Measurements from ENCODE around the gene FKBP11. TPM values are rescaled to one million over a fixed set of nuclear protein-coding genes. Genes with fewer than 3 reads are reported as not detected.
"Not testable (repeated sequence)": the region's sequence is repeated elsewhere in the genome, so short reads cannot be mapped to it uniquely, and the experiment has no call there.

Gene FKBP11
- total and polyA plus RNA-seq, 2 of the 13 experiments (the other 11 are each of a cell fraction or from before 2014, with no cell fraction given), result 15.5 to 19.4 TPM

DNA sequence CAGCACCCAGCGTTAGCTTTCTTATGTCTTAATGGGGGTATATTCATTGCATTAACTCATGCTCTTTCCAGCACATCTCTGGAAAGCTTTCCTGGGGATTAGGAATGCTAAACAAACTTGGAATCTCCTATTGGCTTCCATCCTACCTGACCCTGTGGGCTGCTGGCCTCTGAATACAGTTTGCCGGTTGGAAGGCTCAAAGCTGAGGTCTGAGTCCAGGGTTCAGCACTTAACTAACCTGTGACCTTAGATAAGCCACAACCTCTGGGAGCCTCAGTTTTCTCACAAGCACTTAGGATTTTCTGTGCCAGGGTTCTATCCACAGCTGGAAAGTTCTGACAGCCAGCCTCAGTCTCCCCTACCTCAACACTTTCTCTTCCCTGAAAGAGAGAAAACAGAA, 46.7 kb downstream of the FKBP11 start (continued):
- TF ChIP-seq MTA1 (CRISPR knock-in tag; IDR thresholded peaks at IDR 0.05; ENCODE audit: borderline replicate concordance) (no peak), RARA (CRISPR knock-in tag; IDR thresholded peaks at IDR 0.05) (peak; percentile 45), NR2C2 (CRISPR knock-in tag; IDR thresholded peaks at IDR 0.05; ENCODE audit: borderline replicate concordance) (peak; percentile 61; the same call in 1 of the 2 replicates), NCOA2 (CRISPR knock-in tag; IDR thresholded peaks at IDR 0.05) (no peak), ZNF7 (CRISPR knock-in tag; IDR thresholded peaks at IDR 0.05) (peak; percentile 75; the same call in 1 of the 2 replicates)
- TF ChIP-seq, protein P1, sequence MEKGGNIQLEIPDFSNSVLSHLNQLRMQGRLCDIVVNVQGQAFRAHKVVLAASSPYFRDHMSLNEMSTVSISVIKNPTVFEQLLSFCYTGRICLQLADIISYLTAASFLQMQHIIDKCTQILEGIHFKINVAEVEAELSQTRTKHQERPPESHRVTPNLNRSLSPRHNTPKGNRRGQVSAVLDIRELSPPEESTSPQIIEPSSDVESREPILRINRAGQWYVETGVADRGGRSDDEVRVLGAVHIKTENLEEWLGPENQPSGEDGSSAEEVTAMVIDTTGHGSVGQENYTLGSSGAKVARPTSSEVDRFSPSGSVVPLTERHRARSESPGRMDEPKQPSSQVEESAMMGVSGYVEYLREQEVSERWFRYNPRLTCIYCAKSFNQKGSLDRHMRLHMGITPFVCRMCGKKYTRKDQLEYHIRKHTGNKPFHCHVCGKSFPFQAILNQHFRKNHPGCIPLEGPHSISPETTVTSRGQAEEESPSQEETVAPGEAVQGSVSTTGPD (CRISPR knock-in tag; IDR thresholded peaks at IDR 0.05), result no peak

DNA sequence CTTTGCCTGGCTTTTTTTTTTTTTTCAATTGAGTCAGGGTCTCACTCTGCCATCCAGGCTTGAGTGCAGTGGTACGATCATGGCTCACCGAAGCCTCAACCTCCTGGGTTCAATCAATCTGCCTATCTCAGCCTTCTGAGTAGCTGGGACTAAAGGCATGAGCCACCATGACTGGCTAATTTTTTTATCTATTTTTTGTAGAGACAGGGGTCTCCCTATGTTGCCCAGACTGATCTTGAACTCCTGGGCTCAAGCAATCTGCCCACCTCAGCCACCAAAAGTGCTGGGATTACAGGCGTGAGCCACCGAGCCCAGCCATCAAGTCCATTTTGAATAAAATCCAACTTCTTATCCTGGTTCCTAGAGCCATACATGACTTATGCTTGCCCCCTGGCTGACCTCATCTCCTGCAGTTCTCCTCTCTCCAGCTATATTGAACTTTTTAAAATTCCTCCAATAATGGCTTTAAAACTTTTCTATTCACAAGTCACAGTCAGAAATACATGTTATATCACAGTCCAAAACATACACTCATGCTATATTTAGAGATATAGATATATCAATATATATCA, 49.3 kb downstream of the FKBP11 start:
- WGBS (ENCODE audit: low lambda C conversion rate), result 58% methylated on average over 4 of the region's 4 CpGs
- no peaks in the 10 kb centered on the region for H3K36me3 ChIP-seq (replicated peaks in 1 of 2; ENCODE audit: control insufficient read depth in 1 of 2, insufficient read depth in 2 of 2, low read length in 2 of 2)
- TF ChIP-seq DBP (CRISPR knock-in tag; IDR thresholded peaks at IDR 0.05; ENCODE audit: not compliant biosample characterization) (no peak), ZBTB33 (CRISPR knock-in tag; IDR thresholded peaks at IDR 0.05) (no peak), ATRX (CRISPR knock-in tag; IDR thresholded peaks at IDR 0.05; ENCODE audit: borderline replicate concordance) (no peak), NR2F2 (IDR thresholded peaks at IDR 0.05; ENCODE audit: borderline replicate concordance, low read depth) (no peak), EED (CRISPR knock-in tag; IDR thresholded peaks at IDR 0.05) (no peak)
- no peaks in the 10 kb centered on the region for H3K79me2 ChIP-seq (ENCODE audit: insufficient read depth, low read length)
- peaks cover 43% of the 10 kb centered on the region for H3K4me1 ChIP-seq (ENCODE audit: insufficient read depth, low read length)
- H4K20me1 ChIP-seq (ENCODE audit: insufficient read depth, low read length), result no peaks in the 10 kb centered on the region
- no peaks in the 10 kb centered on the region for H3K9me3 ChIP-seq (ENCODE audit: low read length)
- intact Hi-C loops (cut with micrococcal nuclease; ENCODE audit: unreplicated experiment) (no loop called here), in situ Hi-C loops (cut with HindIII; ENCODE audit: extremely low pct_ligation_motif_present, low pct_unique_long_range_greater_than_20kb) (no loop called here)
- H3K4me2 ChIP-seq (ENCODE audit: low read depth, low read length), result no peak overlapping the region
- no peak overlapping the region for H3K27ac ChIP-seq (ENCODE audit: extremely low read length, insufficient read depth, low read length)
- H3K9ac ChIP-seq (ENCODE audit: insufficient read depth, low read depth, low read length), result no peak overlapping the region
- no peak for ATAC-seq
- H3K4me3 ChIP-seq (replicated peaks in 1 of 3; ENCODE audit: insufficient read depth in 1 of 3, low read depth in 2 of 3, low read length in 3 of 3), result no peak overlapping the region
- H3K27me3 ChIP-seq (ENCODE audit: control insufficient read depth in 1 of 2, insufficient read depth in 2 of 2, low read length in 2 of 2), result peaks cover 2 to 22% of the 10 kb centered on the region in 2 experiments; a peak in 4 of 5 replicates
- no peak overlapping the region for H2AFZ ChIP-seq (ENCODE audit: low read length)
- POLR2A ChIA-PET, result no interaction called here
- BruUV-seq (replicated peaks), result no TSS peak
- CTCF ChIA-PET (ENCODE audit: low intra/inter-chr PET ratio, low total read pairs), result no interaction called here
- no peak for FAIRE-seq
- DNase-seq (ENCODE audit: low spot score), result no peak

GRCh38 chr12:48873534-48873933, 51.8 kb downstream of the FKBP11 start:
- FAIRE-seq; H2AFZ ChIP-seq (ENCODE audit: low read length); DNase-seq (ENCODE audit: low spot score); H3K36me3 ChIP-seq (replicated peaks in 1 of 2; ENCODE audit: control insufficient read depth in 1 of 2, insufficient read depth in 2 of 2, low read length in 2 of 2); CTCF ChIA-PET (ENCODE audit: low intra/inter-chr PET ratio, low total read pairs); H3K4me3 ChIP-seq (replicated peaks in 1 of 3; ENCODE audit: insufficient read depth in 1 of 3, low read depth in 2 of 3, low read length in 3 of 3); intact Hi-C loops (cut with micrococcal nuclease; ENCODE audit: unreplicated experiment); ATAC-seq; H3K79me2 ChIP-seq (ENCODE audit: insufficient read depth, low read length); in situ Hi-C loops (cut with HindIII; ENCODE audit: extremely low pct_ligation_motif_present, low pct_unique_long_range_greater_than_20kb); H4K20me1 ChIP-seq (ENCODE audit: insufficient read depth, low read length); H3K9me3 ChIP-seq (ENCODE audit: low read length); H3K4me2 ChIP-seq (ENCODE audit: low read depth, low read length); H3K9ac ChIP-seq (ENCODE audit: insufficient read depth, low read depth, low read length); BruUV-seq (replicated peaks); H3K27ac ChIP-seq (ENCODE audit: extremely low read length, insufficient read depth, low read length): not testable (repeated sequence)
- peaks cover 20% of the 10 kb centered on the region for H3K4me1 ChIP-seq (ENCODE audit: insufficient read depth, low read length)
- POLR2A ChIA-PET, result interaction anchor here (1.0 kb wide), 3 partner anchors 8 to 13 kb away, joined by 3 to 4 read pairs (median 4); no protein-coding TSS in a partner anchor
- H3K27me3 ChIP-seq (ENCODE audit: control insufficient read depth in 1 of 2, insufficient read depth in 2 of 2, low read length in 2 of 2), result peaks cover 2 to 16% of the 10 kb centered on the region in 2 experiments; a peak in 4 of 5 replicates
- 24% methylated on average over 8 of the region's 8 CpGs for WGBS (ENCODE audit: low lambda C conversion rate)
